Measurements from ENCODE around the gene ARNT2. TPM values are rescaled to one million over a fixed set of nuclear protein-coding genes. Genes with fewer than 3 reads are reported as not detected.

The ARNT2 gene
- total and polyA plus RNA-seq, 12 donors = 2.0 to 6.4 (median 3.5) TPM

- no peak overlapping the region for H3K27ac ChIP-seq
- TF ChIP-seq POLR2A (IDR thresholded peaks at IDR 0.05) = no peak
- no peak for TF ChIP-seq CTCF (IDR thresholded peaks at IDR 0.05)
- H3K27me3 ChIP-seq = no peaks in the 10 kb centered on the region
- H3K4me1 ChIP-seq (replicated peaks in 1 of 2) = peaks cover 5 to 9% of the 10 kb centered on the region in 2 donors
- H3K4me3 ChIP-seq = no peak overlapping the region
- intact Hi-C loops (cut with DNase I) = no loop called here
- no peaks in the 10 kb centered on the region for H3K36me3 ChIP-seq (replicated peaks in 1 of 2)
- DNase-seq = no peak
- 72 to 84% (median 78%) methylated on average over 3 of the region's 3 CpGs for WGBS, 4 donors
- H3K9me3 ChIP-seq (replicated peaks in 1 of 3) = no peaks in the 10 kb centered on the region
These were observed 180.9 kb downstream of the ARNT2 start for GRCh38 chr15:80584973-80585525.

GRCh38 chr15:80585544-80586018, 181.4 kb downstream of the ARNT2 start:
- intact Hi-C loops (cut with DNase I) = no loop called here
- WGBS, 4 donors = 89 to 92% (median 90%) methylated on average over 5 to 6 of the region's 6 CpGs

GRCh38 chr15:80586161-80586560, 182.0 kb downstream of the ARNT2 start:
- intact Hi-C loops (cut with DNase I) = no loop called here
- 83 to 87% (median 86%) methylated on average over 4 of the region's 4 CpGs for WGBS, 4 donors
- TF ChIP-seq CTCF (IDR thresholded peaks at IDR 0.05) = no peak
- TF ChIP-seq POLR2A (IDR thresholded peaks at IDR 0.05) = no peak

More at GRCh38 chr15:80585544-80586018, 181.4 kb downstream of the ARNT2 start:
- Histone ChIP-seq H3K27ac (no peak overlapping the region), H3K36me3 (replicated peaks in 1 of 2) (no peaks in the 10 kb centered on the region), H3K27me3 (no peaks in the 10 kb centered on the region), H3K4me3 (no peak overlapping the region), H3K9me3 (replicated peaks in 1 of 3) (no peaks in the 10 kb centered on the region), H3K4me1 (replicated peaks in 1 of 2) (peaks cover 5 to 9% of the 10 kb centered on the region in 2 donors)
- no peak for TF ChIP-seq CTCF (IDR thresholded peaks at IDR 0.05)
- TF ChIP-seq POLR2A (IDR thresholded peaks at IDR 0.05) = no peak
- no peak for DNase-seq

GRCh38 chr15:80587007-80587406, 182.8 kb downstream of the ARNT2 start:
- Histone ChIP-seq H3K4me3 (no peak overlapping the region), H3K36me3 (replicated peaks in 1 of 2) (no peaks in the 10 kb centered on the region), H3K9me3 (replicated peaks in 1 of 3) (no peaks in the 10 kb centered on the region), H3K4me1 (replicated peaks in 1 of 2) (peaks cover 3 to 4% of the 10 kb centered on the region in 2 donors), H3K27me3 (no peaks in the 10 kb centered on the region), H3K27ac (no peak overlapping the region)
- intact Hi-C loops (cut with DNase I) = no loop called here
- TF ChIP-seq CTCF (IDR thresholded peaks at IDR 0.05) (no peak), POLR2A (IDR thresholded peaks at IDR 0.05) (no peak)
- whole genome bisulfite sequencing, 4 donors = 87 to 94% (median 90%) methylated on average over 2 of the region's 2 CpGs
- DNase-seq = no peak

More at GRCh38 chr15:80586161-80586560, 182.0 kb downstream of the ARNT2 start:
- Histone ChIP-seq H3K36me3 (replicated peaks in 1 of 2) (no peaks in the 10 kb centered on the region), H3K4me3 (no peak overlapping the region), H3K4me1 (replicated peaks in 1 of 2) (peaks cover 5 to 9% of the 10 kb centered on the region in 2 donors), H3K27me3 (no peaks in the 10 kb centered on the region), H3K27ac (no peak overlapping the region), H3K9me3 (replicated peaks in 1 of 3) (no peaks in the 10 kb centered on the region)
- DNase-seq = no peak
